Osteocyte (in vitro differentiated cells): ENCODE data around the gene C2orf76. TPM values are rescaled to one million over a fixed set of nuclear protein-coding genes. Genes with fewer than 3 reads are reported as not detected.

Experiments
- DNase-seq: peaks from one replicate; pipeline ENCODE4 v3.0.0; 2021; ENCODE audit warnings: mixed read lengths; ENCODE audit not compliant: unreplicated experiment; ENCODE audit errors: extremely low spot score
- H3K27ac Mint-ChIP-seq: one replicate; pipeline ENCODE4 v1.8.0; 2021; ENCODE audit warnings: mild to moderate bottlenecking, mixed read lengths; ENCODE audit not compliant: unreplicated experiment
- H3K27me3 Mint-ChIP-seq: one replicate; pipeline ENCODE4 v1.8.0; 2021; ENCODE audit warnings: mixed read lengths; ENCODE audit not compliant: unreplicated experiment
- H3K36me3 Mint-ChIP-seq: one replicate; pipeline ENCODE4 v1.8.0; 2021; ENCODE audit warnings: mixed read lengths; ENCODE audit not compliant: unreplicated experiment
- H3K4me1 Mint-ChIP-seq: one replicate; pipeline ENCODE4 v1.8.0; 2021; ENCODE audit warnings: mixed read lengths; ENCODE audit not compliant: unreplicated experiment
- H3K4me3 Mint-ChIP-seq: one replicate; pipeline ENCODE4 v1.8.0; 2021; ENCODE audit warnings: mild to moderate bottlenecking, moderate library complexity, mixed read lengths; ENCODE audit not compliant: unreplicated experiment
- H3K9me3 Mint-ChIP-seq: one replicate; pipeline ENCODE4 v1.8.0; 2021; ENCODE audit warnings: mixed read lengths; ENCODE audit not compliant: unreplicated experiment
- CTCF ChIP-seq: fragments of 200-600 bp; sonication (generic); IDR thresholded peaks from 2 replicates; pipeline ENCODE4 v1.5.0; 2021; ENCODE audit warnings: antibody characterized with exemption, mild to moderate bottlenecking, moderate library complexity
- total RNA-seq: library from RNA; stranded (reverse); gene quantifications from 2 replicates; pipeline ENCODE4 v1.2.1, GENCODE V29; 2021

C2orf76 gene
- total RNA-seq, 1 donor from 2014 or later: 11.1 TPM

GRCh38 chr2:119257198-119257597 lies 109.4 kb downstream of the C2orf76 start:
- no peak for DNase-seq
- H3K9me3 Mint-ChIP-seq: no peaks in the 10 kb centered on the region
- H3K27me3 Mint-ChIP-seq: no peaks in the 10 kb centered on the region
- TF ChIP-seq CTCF: no peak
- no peak overlapping the region for H3K4me3 Mint-ChIP-seq
- H3K4me1 Mint-ChIP-seq: peaks cover 67% of the 10 kb centered on the region
- no peak overlapping the region for H3K27ac Mint-ChIP-seq
- no peaks in the 10 kb centered on the region for H3K36me3 Mint-ChIP-seq

- H3K4me3 Mint-ChIP-seq: peak overlapping the region; percentile 29
- DNase-seq: no peak
- no peaks in the 10 kb centered on the region for H3K27me3 Mint-ChIP-seq
- peaks cover 73% of the 10 kb centered on the region for H3K4me1 Mint-ChIP-seq
- no peaks in the 10 kb centered on the region for H3K36me3 Mint-ChIP-seq
- no peak for TF ChIP-seq CTCF
- peak overlapping the region; percentile 94 for H3K27ac Mint-ChIP-seq
- no peaks in the 10 kb centered on the region for H3K9me3 Mint-ChIP-seq
These were observed 110.1 kb downstream of the C2orf76 start for GRCh38 chr2:119256582-119256921.

GRCh38 chr2:119255760-119256581 lies 110.7 kb downstream of the C2orf76 start:
- H3K9me3 Mint-ChIP-seq: no peaks in the 10 kb centered on the region
- peak overlapping the region; percentile 94 for H3K27ac Mint-ChIP-seq
- H3K4me3 Mint-ChIP-seq: peak overlapping the region; percentile 29
- DNase-seq: no peak
- peaks cover 75% of the 10 kb centered on the region for H3K4me1 Mint-ChIP-seq
- H3K27me3 Mint-ChIP-seq: no peaks in the 10 kb centered on the region
- H3K36me3 Mint-ChIP-seq: no peaks in the 10 kb centered on the region
- no peak for TF ChIP-seq CTCF

GRCh38 chr2:119254601-119255080 lies 112.0 kb downstream of the C2orf76 start:
- Mint-ChIP-seq H3K27me3 (no peaks in the 10 kb centered on the region), H3K36me3 (no peaks in the 10 kb centered on the region), H3K4me1 (peaks cover 79% of the 10 kb centered on the region), H3K27ac (peak overlapping the region; percentile 94), H3K4me3 (no peak overlapping the region), H3K9me3 (no peaks in the 10 kb centered on the region)
- no peak for TF ChIP-seq CTCF
- DNase-seq: no peak

- Mint-ChIP-seq H3K36me3 (no peaks in the 10 kb centered on the region), H3K27ac (peak overlapping the region; percentile 94), H3K4me3 (no peak overlapping the region), H3K4me1 (peaks cover 79% of the 10 kb centered on the region), H3K27me3 (no peaks in the 10 kb centered on the region), H3K9me3 (no peaks in the 10 kb centered on the region)
- no peak for TF ChIP-seq CTCF
- DNase-seq: no peak
These were observed 112.7 kb downstream of the C2orf76 start for GRCh38 chr2:119253760-119254600.
